SK-N-SH treated with all-trans-retinoic acid at 6 μM for 48 hours (cell line): ENCODE measurements around the gene BRME1.
A peak's percentile ranks its signal among the peaks of the same experiment; 100 is the strongest.

ENCODE experiments used
- ATAC-seq: fragments of 200-7000 bp; cut with Tn5 transposase; 3 replicates; pipeline ENCODE4 v1.9.1; 2020; ENCODE audit warnings: mild to moderate bottlenecking, moderate library complexity
- ARNTL ChIP-seq: fragments of 450-650 bp; formaldehyde crosslinking; IDR thresholded peaks from 2 replicates; pipeline ENCODE4 v1.5.0; 2020; ENCODE audit warnings: low read depth, mild to moderate bottlenecking, moderate library complexity, borderline replicate concordance
- BACH2 ChIP-seq: fragments of 250-450 bp; sonication (Bioruptor Pico); IDR thresholded peaks from 2 replicates; pipeline ENCODE4 v1.9.0; 2021; ENCODE audit warnings: mild to moderate bottlenecking, borderline replicate concordance
- CSDC2 ChIP-seq: fragments of 250-450 bp; sonication (Bioruptor Pico); IDR thresholded peaks from 2 replicates; pipeline ENCODE4 v1.5.0; 2020; ENCODE audit warnings: mild to moderate bottlenecking, moderate library complexity
- ESRRG ChIP-seq: fragments of 250-450 bp; sonication (Bioruptor Pico); IDR thresholded peaks from 2 replicates; pipeline ENCODE4 v1.6.1; 2021; ENCODE audit warnings: mild to moderate bottlenecking
- GLIS3 ChIP-seq: fragments of 250-450 bp; sonication (Bioruptor Pico); IDR thresholded peaks from 2 replicates; pipeline ENCODE4 v1.5.0; 2020; ENCODE audit warnings: mild to moderate bottlenecking, moderate library complexity
- ISL1 ChIP-seq: fragments of 250-450 bp; sonication (Bioruptor Pico); IDR thresholded peaks from 2 replicates; pipeline ENCODE4 v2.1.2; 2022; ENCODE audit warnings: mild to moderate bottlenecking, moderate library complexity
- OSR1 ChIP-seq: fragments of 250-450 bp; sonication (Bioruptor Pico); IDR thresholded peaks from 2 replicates; pipeline ENCODE4 v1.8.0; 2022; ENCODE audit warnings: moderate library complexity, mild to moderate bottlenecking, inconsistent platforms
- PPARA ChIP-seq: fragments of 250-450 bp; sonication (Bioruptor Pico); IDR thresholded peaks from 2 replicates; pipeline ENCODE4 v1.5.0; 2020; ENCODE audit warnings: mild to moderate bottlenecking, borderline replicate concordance
- RARB ChIP-seq: fragments of 250-450 bp; sonication (Bioruptor Pico); IDR thresholded peaks from 2 replicates; pipeline ENCODE4 v1.8.0; 2021; ENCODE audit warnings: mild to moderate bottlenecking, moderate library complexity
- SNAI2 ChIP-seq: fragments of 250-450 bp; sonication (Bioruptor Pico); IDR thresholded peaks from 2 replicates; pipeline ENCODE4 v1.5.0; 2020; ENCODE audit warnings: mild to moderate bottlenecking, moderate library complexity
- TCF4 ChIP-seq: fragments of 250-450 bp; sonication (Bioruptor Pico); IDR thresholded peaks from 2 replicates; pipeline ENCODE4 v1.8.0; 2021; ENCODE audit warnings: mild to moderate bottlenecking, moderate library complexity, borderline replicate concordance
- TOX ChIP-seq: fragments of 250-450 bp; sonication (Bioruptor Pico); IDR thresholded peaks from 2 replicates; pipeline ENCODE4 v1.8.0; 2021; ENCODE audit warnings: mild to moderate bottlenecking, moderate library complexity, borderline replicate concordance
- ZC3H10 ChIP-seq: fragments of 250-450 bp; sonication (Bioruptor Pico); IDR thresholded peaks from 2 replicates; pipeline ENCODE4 v1.5.1; 2021; ENCODE audit warnings: mild to moderate bottlenecking, moderate library complexity
- ZFP3 ChIP-seq: fragments of 250-450 bp; sonication (Bioruptor Pico); IDR thresholded peaks from 2 replicates; pipeline ENCODE4 v1.5.0; 2020; ENCODE audit warnings: mild to moderate bottlenecking, moderate library complexity
- ZFP30 ChIP-seq: fragments of 450-650 bp; formaldehyde crosslinking; IDR thresholded peaks from 2 replicates; pipeline ENCODE4 v1.5.0; 2022; ENCODE audit warnings: mild to moderate bottlenecking, moderate library complexity
- ZNF565 ChIP-seq: fragments of 450-650 bp; formaldehyde crosslinking; conservative IDR thresholded peaks from 2 replicates; pipeline ENCODE4 v1.5.0; 2020; ENCODE audit warnings: low read depth, mild to moderate bottlenecking, moderate library complexity
- ZNF70 ChIP-seq: fragments of 450-650 bp; formaldehyde crosslinking; IDR thresholded peaks from 2 replicates; pipeline ENCODE4 v1.5.0; 2020; ENCODE audit warnings: mild to moderate bottlenecking, moderate library complexity
- ZNF8 ChIP-seq: fragments of 450-650 bp; formaldehyde crosslinking; IDR thresholded peaks from 2 replicates; pipeline ENCODE4 v1.5.0; 2020; ENCODE audit warnings: mild to moderate bottlenecking, moderate library complexity
- TF ChIP-seq, protein P1 (sequence below): fragments of 250-450 bp; sonication (Bioruptor Pico); IDR thresholded peaks from 2 replicates; pipeline ENCODE4 v1.8.0; 2020; ENCODE audit warnings: mild to moderate bottlenecking, moderate library complexity, borderline replicate concordance
- TF ChIP-seq, protein P2 (sequence below): fragments of 250-450 bp; sonication (Bioruptor Pico); IDR thresholded peaks from 2 replicates; pipeline ENCODE4 v1.5.1; 2021; ENCODE audit warnings: mild to moderate bottlenecking, moderate library complexity
- TF ChIP-seq, protein P3 (sequence below): fragments of 250-450 bp; sonication (Bioruptor Pico); IDR thresholded peaks from 2 replicates; pipeline ENCODE4 v1.8.0; 2021; ENCODE audit warnings: low read depth, mild to moderate bottlenecking, moderate library complexity, borderline replicate concordance
- TF ChIP-seq, protein P4 (sequence below): fragments of 250-450 bp; sonication (Bioruptor Pico); IDR thresholded peaks from 2 replicates; pipeline ENCODE4 v1.5.1; 2020; ENCODE audit warnings: low read depth, mild to moderate bottlenecking, moderate library complexity
- TF ChIP-seq, protein P5 (sequence below): fragments of 250-450 bp; sonication (Bioruptor Pico); IDR thresholded peaks from 2 replicates; pipeline ENCODE4 v1.5.0; 2020; ENCODE audit warnings: mild to moderate bottlenecking, moderate library complexity

BRME1 gene

DNA sequence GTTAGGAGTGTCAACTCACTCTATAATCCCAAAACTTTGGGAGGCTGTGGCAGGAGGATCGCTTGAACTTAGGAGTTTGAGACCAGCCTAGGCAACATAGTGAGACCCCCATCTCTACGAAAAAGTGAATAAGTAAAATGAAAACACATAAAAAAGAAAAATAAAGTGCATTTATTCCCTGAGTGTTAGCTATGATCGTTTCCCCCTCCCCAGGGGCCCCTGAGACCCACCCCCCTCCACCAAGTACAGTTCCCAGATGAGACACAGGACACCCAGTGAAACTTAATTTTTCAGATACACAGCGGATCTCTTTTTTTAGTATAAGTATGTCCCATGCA, 57.6 kb downstream of the BRME1 start (continued):
- TF ChIP-seq, protein P1, sequence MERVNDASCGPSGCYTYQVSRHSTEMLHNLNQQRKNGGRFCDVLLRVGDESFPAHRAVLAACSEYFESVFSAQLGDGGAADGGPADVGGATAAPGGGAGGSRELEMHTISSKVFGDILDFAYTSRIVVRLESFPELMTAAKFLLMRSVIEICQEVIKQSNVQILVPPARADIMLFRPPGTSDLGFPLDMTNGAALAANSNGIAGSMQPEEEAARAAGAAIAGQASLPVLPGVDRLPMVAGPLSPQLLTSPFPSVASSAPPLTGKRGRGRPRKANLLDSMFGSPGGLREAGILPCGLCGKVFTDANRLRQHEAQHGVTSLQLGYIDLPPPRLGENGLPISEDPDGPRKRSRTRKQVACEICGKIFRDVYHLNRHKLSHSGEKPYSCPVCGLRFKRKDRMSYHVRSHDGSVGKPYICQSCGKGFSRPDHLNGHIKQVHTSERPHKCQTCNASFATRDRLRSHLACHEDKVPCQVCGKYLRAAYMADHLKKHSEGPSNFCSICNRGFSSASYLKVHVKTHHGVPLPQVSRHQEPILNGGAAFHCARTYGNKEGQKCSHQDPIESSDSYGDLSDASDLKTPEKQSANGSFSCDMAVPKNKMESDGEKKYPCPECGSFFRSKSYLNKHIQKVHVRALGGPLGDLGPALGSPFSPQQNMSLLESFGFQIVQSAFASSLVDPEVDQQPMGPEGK (CRISPR knock-in tag) = no peak
- TF ChIP-seq ZNF565 (no peak), ZNF70 (CRISPR knock-in tag) (no peak)

DNA sequence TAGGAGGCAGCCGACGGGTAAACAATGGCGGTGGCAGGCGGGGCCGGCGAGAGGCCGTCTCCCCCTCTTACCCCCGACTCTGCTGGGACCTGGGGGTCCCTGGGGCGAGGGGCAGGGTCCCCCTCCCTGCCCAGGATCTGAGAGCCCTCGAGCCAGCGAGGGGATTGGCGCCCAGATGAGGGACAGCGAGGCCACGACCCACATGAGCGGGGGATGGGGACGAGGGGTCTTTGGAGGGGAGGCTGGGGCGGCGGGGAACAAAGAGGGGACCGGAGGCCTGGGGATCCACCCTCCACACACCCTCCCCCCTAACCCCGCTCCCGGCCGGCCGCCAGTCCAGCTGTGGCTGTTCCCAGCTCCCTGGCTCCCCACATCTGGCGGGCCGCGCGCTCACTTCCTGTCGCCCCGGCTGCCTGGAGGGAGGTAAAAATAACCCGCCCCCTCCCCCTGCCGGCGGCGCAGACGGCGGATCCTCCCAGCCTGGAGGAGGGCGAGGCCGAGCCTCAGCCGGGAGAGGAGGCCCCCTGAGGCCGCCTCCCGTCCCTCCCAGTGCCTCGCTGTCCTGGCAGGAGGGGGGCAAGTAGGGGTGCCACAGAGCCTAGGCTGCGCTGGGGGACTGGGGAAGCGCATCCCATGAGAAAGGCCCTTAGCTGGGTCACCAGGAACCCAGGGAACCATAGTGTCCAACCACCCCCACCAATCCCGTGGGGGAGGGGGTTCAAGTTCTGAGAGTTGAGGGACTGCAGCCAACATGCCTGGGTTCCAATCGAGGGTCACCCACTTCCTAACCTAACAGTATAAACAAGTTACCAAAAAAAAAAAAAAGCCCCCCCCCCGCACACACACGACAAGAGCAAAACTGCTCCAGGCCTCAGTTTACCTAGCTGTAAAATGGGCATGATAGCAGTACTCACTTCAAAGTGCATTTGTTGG, 58.2 kb downstream of the BRME1 start:
- TF ChIP-seq RARB (CRISPR knock-in tag) (no peak), CSDC2 (CRISPR knock-in tag) (no peak), TOX (CRISPR knock-in tag) (no peak), PPARA (CRISPR knock-in tag) (no peak), GLIS3 (CRISPR knock-in tag) (no peak; the same call in 1 of the 2 replicates), ZFP3 (no peak), ZNF8 (CRISPR knock-in tag) (peak; percentile 14; the same call in 1 of the 2 replicates), ISL1 (CRISPR knock-in tag) (no peak), ZFP30 (CRISPR knock-in tag) (no peak), ZC3H10 (CRISPR knock-in tag) (no peak), TCF4 (CRISPR knock-in tag) (peak; percentile 60; the same call in 1 of the 2 replicates), BACH2 (no peak), OSR1 (CRISPR knock-in tag) (no peak), ESRRG (CRISPR knock-in tag) (no peak), ZNF70 (CRISPR knock-in tag) (no peak), ARNTL (CRISPR knock-in tag) (no peak), SNAI2 (CRISPR knock-in tag) (0 out of 2 replicates have a peak, but pooled peaks have one; percentile 19), ZNF565 (no peak)
- TF ChIP-seq, protein P2, sequence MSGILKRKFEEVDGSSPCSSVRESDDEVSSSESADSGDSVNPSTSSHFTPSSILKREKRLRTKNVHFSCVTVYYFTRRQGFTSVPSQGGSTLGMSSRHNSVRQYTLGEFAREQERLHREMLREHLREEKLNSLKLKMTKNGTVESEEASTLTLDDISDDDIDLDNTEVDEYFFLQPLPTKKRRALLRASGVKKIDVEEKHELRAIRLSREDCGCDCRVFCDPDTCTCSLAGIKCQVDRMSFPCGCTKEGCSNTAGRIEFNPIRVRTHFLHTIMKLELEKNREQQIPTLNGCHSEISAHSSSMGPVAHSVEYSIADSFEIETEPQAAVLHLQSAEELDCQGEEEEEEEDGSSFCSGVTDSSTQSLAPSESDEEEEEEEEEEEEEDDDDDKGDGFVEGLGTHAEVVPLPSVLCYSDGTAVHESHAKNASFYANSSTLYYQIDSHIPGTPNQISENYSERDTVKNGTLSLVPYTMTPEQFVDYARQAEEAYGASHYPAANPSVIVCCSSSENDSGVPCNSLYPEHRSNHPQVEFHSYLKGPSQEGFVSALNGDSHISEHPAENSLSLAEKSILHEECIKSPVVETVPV (CRISPR knock-in tag) = 0 out of 2 replicates have a peak, but pooled peaks have one; percentile 51
- TF ChIP-seq, protein P3, sequence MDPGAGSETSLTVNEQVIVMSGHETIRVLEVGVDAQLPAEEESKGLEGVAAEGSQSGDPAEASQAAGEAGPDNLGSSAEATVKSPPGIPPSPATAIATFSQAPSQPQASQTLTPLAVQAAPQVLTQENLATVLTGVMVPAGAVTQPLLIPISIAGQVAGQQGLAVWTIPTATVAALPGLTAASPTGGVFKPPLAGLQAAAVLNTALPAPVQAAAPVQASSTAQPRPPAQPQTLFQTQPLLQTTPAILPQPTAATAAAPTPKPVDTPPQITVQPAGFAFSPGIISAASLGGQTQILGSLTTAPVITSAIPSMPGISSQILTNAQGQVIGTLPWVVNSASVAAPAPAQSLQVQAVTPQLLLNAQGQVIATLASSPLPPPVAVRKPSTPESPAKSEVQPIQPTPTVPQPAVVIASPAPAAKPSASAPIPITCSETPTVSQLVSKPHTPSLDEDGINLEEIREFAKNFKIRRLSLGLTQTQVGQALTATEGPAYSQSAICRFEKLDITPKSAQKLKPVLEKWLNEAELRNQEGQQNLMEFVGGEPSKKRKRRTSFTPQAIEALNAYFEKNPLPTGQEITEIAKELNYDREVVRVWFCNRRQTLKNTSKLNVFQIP (CRISPR knock-in tag) = no peak
- TF ChIP-seq, protein P1 (CRISPR knock-in tag) = no peak; the same call in 1 of the 2 replicates
- TF ChIP-seq, protein P4, sequence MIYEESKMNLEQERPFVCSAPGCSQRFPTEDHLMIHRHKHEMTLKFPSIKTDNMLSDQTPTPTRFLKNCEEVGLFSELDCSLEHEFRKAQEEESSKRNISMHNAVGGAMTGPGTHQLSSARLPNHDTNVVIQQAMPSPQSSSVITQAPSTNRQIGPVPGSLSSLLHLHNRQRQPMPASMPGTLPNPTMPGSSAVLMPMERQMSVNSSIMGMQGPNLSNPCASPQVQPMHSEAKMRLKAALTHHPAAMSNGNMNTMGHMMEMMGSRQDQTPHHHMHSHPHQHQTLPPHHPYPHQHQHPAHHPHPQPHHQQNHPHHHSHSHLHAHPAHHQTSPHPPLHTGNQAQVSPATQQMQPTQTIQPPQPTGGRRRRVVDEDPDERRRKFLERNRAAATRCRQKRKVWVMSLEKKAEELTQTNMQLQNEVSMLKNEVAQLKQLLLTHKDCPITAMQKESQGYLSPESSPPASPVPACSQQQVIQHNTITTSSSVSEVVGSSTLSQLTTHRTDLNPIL (CRISPR knock-in tag) = no peak
- TF ChIP-seq, protein P5, sequence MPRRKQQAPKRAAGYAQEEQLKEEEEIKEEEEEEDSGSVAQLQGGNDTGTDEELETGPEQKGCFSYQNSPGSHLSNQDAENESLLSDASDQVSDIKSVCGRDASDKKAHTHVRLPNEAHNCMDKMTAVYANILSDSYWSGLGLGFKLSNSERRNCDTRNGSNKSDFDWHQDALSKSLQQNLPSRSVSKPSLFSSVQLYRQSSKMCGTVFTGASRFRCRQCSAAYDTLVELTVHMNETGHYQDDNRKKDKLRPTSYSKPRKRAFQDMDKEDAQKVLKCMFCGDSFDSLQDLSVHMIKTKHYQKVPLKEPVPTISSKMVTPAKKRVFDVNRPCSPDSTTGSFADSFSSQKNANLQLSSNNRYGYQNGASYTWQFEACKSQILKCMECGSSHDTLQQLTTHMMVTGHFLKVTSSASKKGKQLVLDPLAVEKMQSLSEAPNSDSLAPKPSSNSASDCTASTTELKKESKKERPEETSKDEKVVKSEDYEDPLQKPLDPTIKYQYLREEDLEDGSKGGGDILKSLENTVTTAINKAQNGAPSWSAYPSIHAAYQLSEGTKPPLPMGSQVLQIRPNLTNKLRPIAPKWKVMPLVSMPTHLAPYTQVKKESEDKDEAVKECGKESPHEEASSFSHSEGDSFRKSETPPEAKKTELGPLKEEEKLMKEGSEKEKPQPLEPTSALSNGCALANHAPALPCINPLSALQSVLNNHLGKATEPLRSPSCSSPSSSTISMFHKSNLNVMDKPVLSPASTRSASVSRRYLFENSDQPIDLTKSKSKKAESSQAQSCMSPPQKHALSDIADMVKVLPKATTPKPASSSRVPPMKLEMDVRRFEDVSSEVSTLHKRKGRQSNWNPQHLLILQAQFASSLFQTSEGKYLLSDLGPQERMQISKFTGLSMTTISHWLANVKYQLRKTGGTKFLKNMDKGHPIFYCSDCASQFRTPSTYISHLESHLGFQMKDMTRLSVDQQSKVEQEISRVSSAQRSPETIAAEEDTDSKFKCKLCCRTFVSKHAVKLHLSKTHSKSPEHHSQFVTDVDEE (CRISPR knock-in tag) = peak; percentile 31; the same call in 1 of the 2 replicates
- ATAC-seq = peak; percentile 64
